Measurements from ENCODE around the gene ZNF710.

The ZNF710 gene

DNA sequence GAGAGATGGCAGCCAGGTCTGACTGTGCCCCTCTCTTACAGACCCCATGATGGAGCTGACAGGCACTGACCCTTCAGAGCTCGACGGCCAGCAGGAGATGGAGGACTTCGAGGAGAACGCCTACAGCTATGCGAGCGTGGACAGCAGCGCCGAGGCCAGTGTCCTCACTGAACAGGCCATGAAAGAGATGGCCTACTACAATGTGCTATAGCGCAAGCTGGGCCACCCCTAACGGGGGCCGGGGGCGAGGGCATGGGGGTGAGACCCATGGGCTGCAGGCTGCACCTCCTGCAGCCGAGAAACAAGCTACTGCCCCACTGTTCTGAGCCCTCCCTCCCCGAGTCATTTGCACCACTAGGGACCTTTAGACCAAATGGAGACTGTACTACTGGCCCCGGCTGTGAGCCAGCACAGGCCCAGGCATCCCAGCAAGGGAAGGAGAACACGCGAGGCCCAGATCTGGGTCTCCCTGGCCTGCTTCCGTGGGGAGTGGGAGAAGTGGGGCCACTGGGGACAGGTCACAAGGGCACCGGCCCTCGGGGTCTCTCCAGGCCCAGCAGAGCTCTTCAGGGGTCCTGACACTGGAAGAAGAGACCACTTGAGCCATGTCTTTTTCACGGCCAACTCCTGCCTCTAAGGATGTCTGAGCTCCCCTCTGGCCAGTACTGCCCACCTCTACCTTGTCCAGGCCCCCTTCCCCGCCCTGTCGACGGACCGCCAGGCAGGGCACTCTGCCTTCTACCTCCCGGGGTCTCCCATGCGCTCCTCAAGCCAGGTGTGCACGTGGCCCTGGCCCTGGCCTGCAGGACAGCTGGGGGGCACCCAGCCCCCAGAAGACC is 78.7 kb downstream of the ZNF710 start:
- no peak for DNase-seq (ENCODE audit: low spot score)

- no peak for DNase-seq (ENCODE audit: low spot score)
Observed at GRCh38 chr15:90080458-90080755, 79.3 kb downstream of the ZNF710 start.

DNA sequence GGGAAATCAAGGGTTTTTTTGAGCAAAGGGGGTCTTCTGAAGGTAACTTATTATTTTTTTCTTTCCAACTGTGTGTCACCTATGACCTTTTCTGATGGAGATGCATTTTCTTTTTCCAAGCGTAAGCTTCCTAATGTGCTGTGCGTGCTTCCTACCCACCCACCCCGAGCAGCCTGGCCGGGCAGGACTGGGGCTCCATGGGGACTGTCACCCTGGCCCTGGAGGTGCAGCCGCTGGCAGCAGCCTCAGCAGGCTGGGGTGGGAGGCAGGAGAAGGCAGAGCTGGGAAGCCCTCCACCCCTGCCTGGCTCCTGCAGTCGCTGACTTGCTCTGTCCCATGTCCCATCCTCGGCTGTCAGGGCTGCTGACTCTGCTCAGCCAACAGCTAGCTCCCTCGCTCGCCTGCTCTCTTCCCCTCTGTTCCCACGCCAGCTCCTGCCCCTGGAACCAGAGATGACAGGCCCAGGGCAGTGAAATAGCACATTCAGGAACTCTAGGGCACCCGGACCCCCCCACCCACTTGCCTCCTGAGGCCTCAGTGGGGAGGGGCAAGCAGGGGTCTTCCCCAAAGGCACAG is 79.8 kb downstream of the ZNF710 start:
- no peak for DNase-seq (ENCODE audit: low spot score)

DNA sequence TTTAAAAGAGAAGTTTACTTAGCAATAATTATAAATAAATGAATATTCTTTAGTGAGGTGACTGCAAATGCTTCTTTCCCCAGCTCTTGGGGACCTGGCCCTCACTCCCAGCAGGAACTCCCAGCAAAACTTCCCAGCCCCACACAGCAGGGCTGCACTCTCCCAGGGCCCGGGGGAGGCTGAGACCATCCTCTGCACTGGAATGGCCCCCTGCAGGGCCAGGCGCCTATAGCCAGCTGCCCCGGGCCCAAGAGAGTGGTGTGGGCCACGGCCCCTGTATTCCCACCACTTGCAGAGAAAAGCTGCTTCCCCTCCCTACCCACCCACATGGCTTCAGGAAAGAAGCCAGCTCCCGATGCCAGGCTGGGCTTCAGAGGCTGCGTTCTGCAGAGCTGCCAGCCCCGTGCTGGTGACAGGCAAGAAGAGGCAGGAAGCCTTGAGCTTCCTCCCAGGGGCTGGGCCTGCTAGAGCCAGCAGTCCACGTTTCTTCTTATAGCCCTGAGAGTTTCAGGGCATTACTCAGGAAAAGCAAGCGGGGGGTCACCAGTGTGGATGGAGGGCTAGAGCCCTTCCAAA is 81.1 kb downstream of the ZNF710 start:
- DNase-seq (ENCODE audit: low spot score), result no peak

DNA sequence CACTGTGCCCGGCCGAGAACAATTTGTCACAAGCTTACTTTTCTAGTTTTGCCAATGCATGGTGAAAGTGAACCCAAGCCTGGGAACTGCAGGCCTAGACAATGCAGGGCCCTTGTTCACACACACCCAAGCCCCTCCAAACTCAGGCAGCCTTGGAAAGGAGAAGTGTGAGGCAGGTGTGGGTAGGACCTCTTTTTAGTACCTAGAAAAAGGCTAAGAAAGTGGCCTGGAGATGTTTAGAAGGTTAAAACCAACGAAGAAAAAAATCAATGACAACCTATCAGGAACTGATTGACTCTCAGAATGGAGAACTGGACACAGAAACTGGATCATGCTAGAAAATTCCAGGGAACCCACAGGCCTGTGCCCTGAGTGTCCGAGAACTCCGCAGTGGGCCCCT is 82.3 kb downstream of the ZNF710 start:
- DNase-seq (ENCODE audit: low spot score), result no peak

GRCh38 chr15:90083954-90084607 is 83.0 kb downstream of the ZNF710 start:
- no peak for DNase-seq (ENCODE audit: low spot score)

DNA sequence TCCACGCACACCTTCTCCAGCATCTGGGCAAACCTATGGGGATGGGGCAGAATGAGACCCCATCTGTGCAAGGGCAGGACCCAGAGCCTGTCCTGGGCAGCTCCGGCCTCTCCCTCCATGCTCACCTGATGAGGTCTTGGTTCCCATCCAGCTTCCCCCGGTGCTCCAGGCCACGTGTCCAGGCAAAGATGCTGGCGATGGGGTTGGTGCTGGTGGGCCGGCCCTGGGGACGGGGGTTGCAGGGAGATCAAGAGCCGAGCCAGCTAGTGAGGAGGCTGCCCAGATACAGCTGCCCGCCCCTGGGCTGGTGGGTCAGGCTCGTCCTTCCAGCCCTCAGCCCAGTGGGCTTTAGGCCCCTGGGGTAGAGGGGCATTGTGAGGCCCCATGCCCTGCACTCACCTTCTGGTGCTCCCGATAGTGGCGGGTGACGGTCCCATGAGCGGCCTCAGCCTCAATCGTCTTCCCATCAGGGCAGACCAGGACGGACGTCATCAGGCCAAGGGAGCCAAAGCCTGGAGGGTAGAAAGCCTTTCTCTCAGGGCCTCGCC is 83.8 kb downstream of the ZNF710 start:
- no peak for DNase-seq (ENCODE audit: low spot score)

GRCh38 chr15:90085565-90085964 is 84.4 kb downstream of the ZNF710 start:
- DNase-seq (ENCODE audit: low spot score), result no peak

- DNase-seq (ENCODE audit: low spot score), result peak; percentile 64
Observed at GRCh38 chr15:90086868-90087268, 85.7 kb downstream of the ZNF710 start.

GRCh38 chr15:90087454-90088154 is 86.5 kb downstream of the ZNF710 start:
- DNase-seq (ENCODE audit: low spot score), result peak; percentile 90

- no peak for DNase-seq (ENCODE audit: low spot score)
Observed at GRCh38 chr15:90090226-90090848, 89.2 kb downstream of the ZNF710 start.

DNA sequence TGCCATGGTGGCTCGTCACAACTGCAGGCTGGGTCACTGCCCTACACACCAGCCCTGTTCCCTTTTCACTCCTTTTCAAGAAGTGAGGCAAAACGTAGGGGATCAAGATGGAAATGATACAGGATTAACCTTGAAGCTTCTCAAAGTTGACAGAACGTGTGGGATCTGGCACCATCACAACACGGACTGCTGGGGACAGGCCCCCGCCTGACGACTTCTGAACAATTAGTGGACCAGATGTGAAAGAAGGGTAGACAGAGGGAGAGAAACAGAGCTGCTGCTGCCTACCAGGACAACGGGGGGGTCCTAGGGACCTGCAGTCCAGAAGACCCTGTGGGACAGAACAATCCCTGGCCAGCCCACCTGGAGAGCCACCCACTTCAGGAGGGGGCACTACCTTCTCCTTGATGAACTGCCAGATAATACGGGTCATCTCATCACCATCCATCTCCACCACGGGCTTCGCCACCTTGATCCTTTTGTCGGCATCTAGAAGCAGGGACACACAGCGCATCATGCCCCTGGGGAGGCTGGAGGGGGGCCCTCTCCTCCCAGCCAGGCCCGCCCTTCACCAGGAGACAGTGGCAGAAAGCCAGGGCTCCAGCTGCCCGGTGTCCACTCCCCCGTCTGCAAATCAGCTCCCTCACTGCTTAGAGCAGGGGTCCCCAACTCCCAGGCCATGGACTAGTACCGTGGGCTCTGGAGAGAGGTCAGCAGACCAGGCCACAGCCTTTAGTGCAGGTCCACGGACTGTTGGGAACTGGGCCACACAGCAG is 90.2 kb downstream of the ZNF710 start:
- no peak for DNase-seq (ENCODE audit: low spot score)

GRCh38 chr15:90095521-90095959 is 94.4 kb downstream of the ZNF710 start:
- DNase-seq (ENCODE audit: low spot score), result no peak

- DNase-seq (ENCODE audit: low spot score), result no peak
Observed at GRCh38 chr15:90097475-90097874, 96.4 kb downstream of the ZNF710 start.

DNA sequence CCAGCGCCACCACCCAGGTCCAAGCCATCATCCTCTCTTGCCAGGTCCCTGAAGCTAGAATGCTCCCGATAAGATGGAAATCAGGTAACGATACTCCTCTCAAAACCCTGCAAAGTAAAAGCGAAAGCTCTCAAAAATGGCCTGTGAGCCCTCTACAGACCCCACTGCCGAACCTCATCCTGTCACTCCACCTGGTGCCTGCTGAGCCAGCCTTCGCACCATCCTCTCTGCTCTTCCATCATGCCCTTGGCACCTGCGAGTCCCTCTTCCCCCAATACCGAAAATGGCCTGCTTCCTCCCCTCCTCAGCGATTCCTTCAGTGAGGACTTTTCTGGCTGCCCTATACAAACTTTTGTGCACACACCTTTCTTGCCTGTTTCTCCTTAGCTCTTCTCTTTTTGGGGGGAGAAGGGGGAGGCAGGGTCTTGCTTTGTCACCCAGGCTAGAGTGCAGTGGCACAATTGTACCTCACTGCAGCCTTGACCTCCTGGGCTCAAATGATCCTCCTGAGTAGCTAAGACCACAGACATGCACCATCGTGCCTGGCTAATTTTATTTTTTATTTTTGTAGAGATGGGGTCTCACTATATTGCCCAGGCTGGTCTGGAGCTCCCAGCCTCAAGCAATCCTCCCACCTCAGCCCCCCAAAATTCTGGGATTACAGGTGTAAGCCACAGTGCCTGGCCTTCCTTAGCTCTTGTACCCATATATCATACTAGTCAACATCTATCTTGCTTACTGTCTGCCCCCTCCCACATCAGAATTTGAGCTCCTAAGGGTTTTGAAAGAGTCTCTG is 98.1 kb downstream of the ZNF710 start:
- DNase-seq (ENCODE audit: low spot score), result no peak

GRCh38 chr15:90099868-90100831 is 99.0 kb downstream of the ZNF710 start:
- DNase-seq (ENCODE audit: low spot score), result no peak

DNA sequence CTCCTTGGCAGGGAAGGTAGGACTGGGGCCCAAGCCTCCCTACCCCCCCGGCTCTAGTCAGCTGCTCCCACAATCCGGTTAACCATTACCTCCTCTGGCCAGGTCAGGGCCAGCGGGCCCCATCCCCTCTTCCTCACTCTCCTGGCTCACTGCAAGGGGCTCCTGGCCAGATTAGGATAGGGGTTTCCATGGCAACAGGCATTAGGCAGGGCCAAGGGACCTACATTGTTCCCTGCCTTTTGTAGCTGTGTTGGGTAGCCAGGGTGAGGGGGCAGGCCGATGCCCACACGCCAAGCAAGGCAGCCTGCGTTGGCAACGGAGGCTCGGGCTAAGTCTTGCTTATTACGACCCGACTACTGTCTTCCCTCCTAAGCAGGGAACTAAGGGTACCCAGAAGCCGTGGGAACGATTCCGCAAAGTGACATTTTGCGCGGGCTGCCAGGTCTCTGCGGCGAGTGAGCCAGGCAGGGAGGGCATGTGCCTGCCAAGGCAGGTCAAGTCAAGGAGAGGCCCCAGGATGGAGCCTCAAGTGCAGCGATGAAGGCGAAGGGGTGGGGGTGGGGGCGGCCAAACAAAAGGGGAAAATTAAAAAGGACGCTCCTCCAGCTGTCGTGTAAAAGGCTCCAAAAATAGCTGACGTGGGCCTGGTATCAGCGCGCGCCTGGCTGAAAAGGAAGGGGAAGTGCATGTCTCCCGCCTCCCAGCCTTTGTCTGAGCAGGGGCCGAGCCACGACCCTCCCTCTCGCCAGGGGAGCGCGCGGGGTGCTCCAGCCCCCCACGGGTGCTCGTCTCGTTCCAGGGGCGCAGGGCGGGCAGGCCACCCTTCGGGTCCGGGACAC is 100.2 kb downstream of the ZNF710 start:
- DNase-seq (ENCODE audit: low spot score), result no peak
